Pulmonary artery endothelial cell (primary cell): ENCODE data around the gene CDKL5. TPM values are rescaled to one million over a fixed set of nuclear protein-coding genes. Genes with fewer than 3 reads are reported as not detected.
"Not testable (repeated sequence)": the region's sequence is repeated elsewhere in the genome, so short reads cannot be mapped to it uniquely, and the experiment has no call there.

Experiments used
- DNase-seq: peaks from one replicate; pipeline ENCODE4 v3.0.0-alpha.2; 2011; ENCODE audit warnings: low read depth, low spot score
- total RNA-seq: library from RNA; depleted of rRNA; stranded (reverse); fragments of >200 nt; gene quantifications from 2 replicates; pipeline ENCODE4 v1.2.3, GENCODE V29; 2014

The CDKL5 gene
- total RNA-seq = 2.0 and 2.5 TPM in 2 replicates

DNA sequence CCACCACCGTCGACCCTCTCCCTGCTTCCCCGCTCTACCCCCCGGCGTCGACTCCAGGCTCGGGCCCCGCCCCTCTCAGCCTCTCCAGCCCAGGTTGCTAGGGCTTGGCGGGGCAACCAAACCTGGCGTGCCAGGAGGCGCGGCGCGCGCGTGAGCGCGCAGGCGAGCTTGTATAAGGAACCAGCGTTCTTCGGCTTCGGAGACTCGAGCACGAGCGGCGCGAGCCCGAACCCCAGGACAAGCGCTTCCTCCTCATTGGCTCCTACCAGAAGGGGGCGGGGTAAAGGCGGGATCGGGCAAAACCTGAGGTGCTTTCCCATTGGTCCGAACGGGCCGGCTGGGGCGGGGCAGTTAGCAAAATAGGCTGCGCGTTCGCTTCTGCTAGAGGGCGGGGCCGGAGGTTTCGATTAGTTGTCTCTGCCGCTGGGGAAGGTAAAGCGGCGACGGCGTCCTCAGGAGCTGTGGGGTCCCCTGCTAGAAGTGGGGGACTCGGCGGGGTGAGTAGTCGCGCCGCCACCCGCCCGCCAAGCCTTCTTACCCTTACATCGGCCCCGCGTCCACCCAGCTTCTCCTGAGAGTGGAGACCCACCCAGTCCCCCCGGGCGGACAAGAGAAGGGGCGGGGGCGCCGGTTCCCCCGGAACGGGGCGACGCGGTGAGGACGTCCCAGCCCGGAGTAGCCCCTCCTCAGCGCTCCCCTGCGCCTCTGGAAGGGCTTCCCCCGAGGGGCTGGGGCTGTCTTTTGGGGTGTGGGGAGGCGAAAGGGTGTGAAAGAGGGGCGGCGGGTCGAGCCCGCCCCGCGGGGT lies at the start of gene CDKL5:
CDKL5 (plus strand) TSS at position 410 of the 805 bp plus-strand sequence. CDS start 81,489 bp downstream, outside the sequence.
- peak; percentile 77 for DNase-seq

GRCh38 chrX:18377796-18378195 lies 47.6 kb upstream of the CDKL5 start:
- DNase-seq = peak; percentile 5

GRCh38 chrX:18389966-18390365 lies 35.4 kb upstream of the CDKL5 start:
- DNase-seq = no peak

DNA sequence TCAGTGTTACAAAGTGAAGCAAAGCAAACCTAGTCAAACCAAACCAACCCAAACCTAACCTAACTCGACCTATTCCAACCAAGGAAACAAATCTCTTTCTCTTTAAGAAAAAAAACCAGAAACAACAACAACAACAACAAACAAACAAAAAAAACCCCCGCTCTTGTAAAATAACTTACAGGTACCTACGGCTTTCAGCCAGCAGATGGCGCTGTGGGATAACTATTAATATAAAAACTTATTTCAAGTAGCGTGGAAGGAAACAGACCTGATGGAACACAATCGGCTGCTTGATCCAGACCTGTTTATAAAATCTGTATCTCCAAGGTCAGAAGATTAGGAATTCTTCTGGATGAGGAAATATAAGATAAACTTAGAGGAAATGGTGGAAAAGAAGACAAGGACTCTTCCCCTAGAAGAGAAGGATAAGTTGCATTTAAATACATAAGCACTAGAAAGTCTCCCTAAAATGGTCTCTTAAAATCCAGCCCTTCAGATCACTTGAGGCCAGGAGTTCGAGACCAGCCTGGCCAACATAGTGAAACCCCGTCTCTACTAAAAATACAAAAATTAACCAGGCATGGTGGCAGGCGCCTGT lies 34.4 kb upstream of the CDKL5 start:
- peak; percentile 10 for DNase-seq

- no peak for DNase-seq
These were observed 30.9 kb upstream of the CDKL5 start for GRCh38 chrX:18394477-18394876.

DNA sequence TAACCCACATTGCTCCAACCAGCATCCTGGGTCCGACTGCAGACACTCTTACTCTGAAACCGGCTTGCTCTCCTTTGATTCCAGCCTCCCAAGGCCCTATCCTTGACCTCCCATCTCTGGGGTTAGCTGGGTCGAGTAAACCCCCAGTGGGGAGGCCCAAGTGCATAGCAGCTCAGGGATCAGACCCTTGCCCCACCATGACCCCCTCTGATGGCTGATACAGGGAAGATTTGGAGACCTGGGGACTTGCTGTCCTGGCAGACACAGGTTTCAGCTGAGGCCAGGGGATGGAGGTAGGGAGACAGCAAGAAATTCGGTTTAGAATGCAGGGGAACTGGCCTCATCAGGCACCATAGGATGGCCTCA lies 23.6 kb upstream of the CDKL5 start:
- DNase-seq = no peak

DNA sequence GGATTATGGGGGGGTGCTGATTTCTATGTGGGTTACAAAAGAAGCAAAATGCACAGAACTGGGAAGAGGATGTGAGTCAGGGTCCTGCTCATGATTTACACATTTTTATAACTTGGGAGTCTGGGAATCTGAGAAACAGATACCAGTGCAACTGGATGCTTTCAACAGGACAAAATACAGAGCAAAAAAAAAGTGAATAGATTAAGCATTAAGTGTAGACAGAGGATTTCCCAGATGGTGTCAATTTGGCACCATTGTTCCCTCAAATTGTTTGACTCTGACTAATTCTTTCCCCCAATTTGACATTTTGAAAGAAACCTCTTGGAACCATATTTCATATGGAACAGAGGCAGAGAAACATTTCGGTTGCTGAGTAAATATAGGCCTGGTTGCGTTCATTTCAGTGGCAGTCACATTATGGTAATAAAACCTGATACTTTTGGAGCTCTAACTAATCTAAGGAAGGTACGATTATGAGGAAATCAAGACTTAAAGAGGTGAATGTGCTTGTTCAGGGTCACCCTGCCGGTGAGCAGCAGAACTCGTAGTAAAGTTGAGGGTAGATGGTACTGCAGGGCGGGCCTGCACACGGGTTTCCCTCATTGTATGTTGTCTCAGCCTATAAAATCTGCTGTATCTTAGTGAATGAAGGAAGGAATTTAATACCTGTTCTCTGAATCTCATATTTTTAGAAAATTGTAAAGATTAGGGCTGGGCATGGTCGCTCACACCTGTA lies 18.7 kb upstream of the CDKL5 start:
- DNase-seq = no peak

DNA sequence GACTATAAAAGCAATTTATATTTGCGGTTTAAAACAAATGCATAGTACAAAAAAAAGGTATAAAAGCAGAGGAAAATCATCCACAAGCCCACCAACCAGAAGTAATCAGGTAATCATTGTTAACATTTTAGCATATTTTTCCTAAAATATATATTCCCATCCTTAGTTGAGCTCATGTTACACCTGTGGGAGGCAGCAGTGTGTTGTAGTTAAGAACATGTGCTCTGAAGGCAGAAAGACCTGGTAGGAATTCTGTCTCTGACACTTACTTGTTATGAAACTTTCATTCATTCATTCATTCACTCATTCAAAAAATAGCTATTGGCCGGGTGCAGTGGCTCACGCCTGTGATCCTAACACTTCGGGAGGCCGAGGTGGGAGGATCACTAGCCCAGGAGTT lies 15.4 kb upstream of the CDKL5 start:
- no peak for DNase-seq

GRCh38 chrX:18415386-18415785 lies 10.0 kb upstream of the CDKL5 start:
- no peak for DNase-seq

GRCh38 chrX:18422325-18422724 lies 3.1 kb upstream of the CDKL5 start:
- DNase-seq = no peak

- no peak for DNase-seq
These were observed 2.5 kb upstream of the CDKL5 start for GRCh38 chrX:18422886-18423285.

GRCh38 chrX:18424482-18425198 lies 768 bp upstream of the CDKL5 start:
- no peak for DNase-seq

- no peak for DNase-seq
These were observed 554 bp downstream of the CDKL5 start for GRCh38 chrX:18426004-18426320.

DNA sequence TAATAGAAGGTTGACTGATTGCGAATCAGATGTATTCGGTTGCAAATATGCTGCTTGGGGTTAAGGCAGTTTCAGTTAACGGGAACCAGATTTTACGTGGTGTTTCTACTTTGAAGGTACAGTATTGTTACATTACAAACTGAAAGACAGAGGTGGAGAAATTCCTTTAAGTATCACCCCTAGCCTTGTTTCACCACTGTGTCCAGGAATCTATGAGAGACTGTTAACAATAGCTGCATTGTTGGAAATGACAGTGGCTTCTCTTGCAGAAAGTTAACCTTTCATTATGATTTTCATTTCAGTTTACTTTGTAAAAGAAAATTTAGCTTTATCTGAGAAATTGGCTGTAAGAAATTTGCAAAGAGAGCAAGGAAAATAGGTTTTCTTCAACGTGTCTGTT lies 2.6 kb downstream of the CDKL5 start:
- no peak for DNase-seq

- DNase-seq = not testable (repeated sequence)
These were observed 7.9 kb downstream of the CDKL5 start for GRCh38 chrX:18433288-18433687.

DNA sequence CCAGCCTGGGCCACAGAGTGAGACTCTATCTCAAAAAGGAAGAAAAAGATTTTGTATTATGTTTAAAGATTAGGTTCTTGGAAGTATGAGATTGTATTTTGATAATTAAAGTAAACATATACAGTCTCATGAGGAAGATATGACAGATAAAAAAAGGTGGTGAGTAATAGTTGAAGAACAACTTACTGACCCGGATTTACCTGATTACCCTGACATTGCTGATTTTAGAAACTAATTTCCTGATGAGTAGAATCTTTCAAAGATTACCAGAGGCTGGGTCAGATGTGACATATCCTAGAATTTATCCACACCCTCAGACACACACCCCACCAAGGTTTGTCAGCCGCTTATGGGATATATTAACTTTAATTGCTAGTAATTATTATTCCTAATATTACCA lies 9.5 kb downstream of the CDKL5 start:
- DNase-seq = no peak

DNA sequence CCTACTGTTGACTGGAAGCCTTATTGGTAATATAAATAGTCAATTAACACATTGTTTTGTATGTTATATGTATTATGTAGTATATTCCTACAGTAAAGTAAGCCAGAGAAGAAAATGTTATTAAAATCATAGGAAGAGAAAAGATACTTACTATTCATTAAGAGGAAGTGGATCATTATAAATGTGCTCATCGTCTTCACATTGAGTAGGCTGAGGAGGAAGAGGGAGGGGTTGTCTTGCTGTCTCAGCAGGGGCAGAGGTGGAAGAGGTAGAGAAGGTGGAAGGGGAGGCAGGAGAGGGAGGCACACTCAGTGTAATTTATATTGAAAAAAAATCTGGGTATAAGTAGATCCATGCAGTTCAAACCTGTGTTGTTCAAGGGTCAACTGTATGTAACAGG lies 10.6 kb downstream of the CDKL5 start:
- no peak for DNase-seq

DNA sequence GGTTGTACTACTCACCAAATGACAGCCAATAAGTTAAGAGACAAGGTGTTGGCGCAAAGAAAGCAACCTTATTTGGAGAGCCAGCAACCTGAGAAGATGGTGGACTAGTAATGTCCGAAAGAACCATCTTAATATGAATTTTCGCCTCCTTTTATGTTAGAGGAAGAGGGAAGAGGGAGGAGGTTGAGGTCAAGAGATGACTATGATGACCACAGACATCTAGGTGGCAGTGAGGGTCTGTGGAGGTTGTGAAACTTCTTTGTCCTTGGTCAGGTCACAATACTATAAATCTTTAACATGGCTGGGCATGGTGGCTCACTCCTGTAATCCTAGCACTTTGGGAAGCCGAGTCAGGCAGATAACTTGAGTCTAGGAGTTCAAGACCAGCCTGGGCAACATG lies 15.4 kb downstream of the CDKL5 start:
- no peak for DNase-seq

GRCh38 chrX:18441780-18442367 lies 16.5 kb downstream of the CDKL5 start:
- DNase-seq = no peak

- DNase-seq = no peak
These were observed 23.0 kb downstream of the CDKL5 start for GRCh38 chrX:18448416-18448815.

DNA sequence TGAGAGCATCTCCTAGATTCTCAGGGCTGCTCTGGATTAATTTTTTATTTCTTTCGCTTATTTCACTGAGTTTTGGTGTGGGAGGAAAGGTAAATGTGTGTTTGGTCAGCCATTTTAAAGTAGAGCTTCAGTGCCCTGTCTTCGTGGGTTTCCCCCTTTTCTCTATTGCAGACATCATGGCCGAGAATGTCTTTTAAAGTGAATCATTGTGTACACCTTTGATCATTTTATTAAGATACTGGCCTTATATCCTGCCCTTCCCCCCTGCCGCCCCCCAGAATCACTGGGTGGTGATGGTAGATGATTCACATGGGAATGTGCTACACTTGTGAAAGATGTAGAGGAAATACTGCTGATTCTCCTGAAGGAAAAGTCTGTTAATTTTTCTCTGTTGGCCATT lies 23.8 kb downstream of the CDKL5 start:
- DNase-seq = no peak

- DNase-seq = no peak
These were observed 30.0 kb downstream of the CDKL5 start for GRCh38 chrX:18455384-18455783.
